PFSK-1 (cell line): Measurements from ENCODE around the gene VWA3B.

ENCODE experiments used
- FOXP2 ChIP-seq: optimal IDR thresholded peaks from 2 replicates; pipeline ENCODE3; 2011; ENCODE audit warnings: borderline replicate concordance, control low read depth, inconsistent platforms; ENCODE audit not compliant: insufficient read depth; ENCODE audit errors: extremely low read length, extremely low read depth
- POLR2AphosphoS5 ChIP-seq: IDR thresholded peaks from 2 replicates; pipeline ENCODE4 v1.6.1; 2012; ENCODE audit warnings: low read depth, mild to moderate bottlenecking, control low read depth, low read length, moderate library complexity
- REST ChIP-seq, 2 experiments: IDR thresholded peaks; 2 replicates each; pipeline versions ENCODE4 v1.6.1 to v1.8.0; 2011 to 2012; ENCODE audit warnings: low read depth in 2 of 2, low read length in 2 of 2, control low read depth in 1 of 2, inconsistent platforms in 1 of 2, mild to moderate bottlenecking in 1 of 2, moderate library complexity in 1 of 2; ENCODE audit not compliant: insufficient read depth in 1 of 2
- SIN3A ChIP-seq: IDR thresholded peaks from 2 replicates; pipeline ENCODE4 v1.6.1; 2012; ENCODE audit warnings: mild to moderate bottlenecking, low read length, moderate library complexity, borderline replicate concordance; ENCODE audit not compliant: insufficient read depth
- TAF1 ChIP-seq: IDR thresholded peaks from 2 replicates; pipeline ENCODE4 v1.6.1; 2012; ENCODE audit warnings: low read length, control low read depth, borderline replicate concordance; ENCODE audit not compliant: insufficient read depth

The VWA3B gene

DNA sequence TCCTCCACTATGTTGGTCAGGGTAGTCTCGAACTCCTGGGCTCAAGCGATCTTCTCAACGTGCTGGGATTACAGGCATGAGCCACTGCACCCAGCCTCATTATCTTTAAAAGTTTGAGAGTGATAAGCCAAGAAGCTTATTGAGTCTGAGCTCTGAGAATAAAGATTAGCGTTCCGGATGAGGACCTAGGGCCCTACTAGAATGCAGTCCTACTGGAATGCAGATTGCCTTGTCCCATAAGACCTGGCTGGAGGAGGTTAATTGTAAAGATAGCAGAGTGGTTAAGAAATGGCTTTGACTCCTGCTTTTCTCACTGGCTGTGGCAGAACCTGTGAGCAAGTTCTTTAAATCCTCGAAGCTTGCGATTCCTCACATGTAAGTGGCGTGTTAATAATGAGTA is 4.0 kb downstream of the VWA3B start:
- TF ChIP-seq SIN3A: no peak
- TF ChIP-seq POLR2AphosphoS5: no peak
- TF ChIP-seq TAF1: no peak
- TF ChIP-seq FOXP2: no peak
- TF ChIP-seq REST (IDR thresholded peaks at IDR 0.05; ENCODE audit: insufficient read depth in 1 of 2, low read depth in 2 of 2, low read length in 2 of 2): no peak

- TF ChIP-seq REST (IDR thresholded peaks at IDR 0.05; ENCODE audit: insufficient read depth in 1 of 2, low read depth in 2 of 2, low read length in 2 of 2) (no peak), FOXP2 (no peak), TAF1 (no peak), POLR2AphosphoS5 (no peak), SIN3A (no peak)
Observed at GRCh38 chr2:98091738-98092137, 4.8 kb downstream of the VWA3B start.

DNA sequence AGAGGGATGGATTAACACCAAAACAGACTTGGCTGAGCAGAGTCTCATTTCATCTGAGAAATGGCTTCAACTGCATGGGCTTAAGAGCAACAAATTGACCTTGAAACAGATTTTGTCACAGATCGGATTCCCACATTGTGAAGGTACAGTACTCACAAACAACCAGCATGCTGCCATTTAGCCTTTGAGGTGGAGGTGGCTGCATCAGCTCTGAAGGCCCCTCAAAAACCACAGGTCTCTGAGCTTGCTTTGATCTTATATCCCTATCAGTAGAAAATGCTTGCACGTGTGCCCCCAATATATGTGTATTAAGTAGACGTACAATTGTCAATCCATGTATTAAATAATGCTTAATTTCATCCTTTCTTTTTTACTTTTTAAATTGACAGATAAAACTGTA is 6.2 kb downstream of the VWA3B start:
- TF ChIP-seq FOXP2 (no peak), SIN3A (no peak), TAF1 (no peak)

DNA sequence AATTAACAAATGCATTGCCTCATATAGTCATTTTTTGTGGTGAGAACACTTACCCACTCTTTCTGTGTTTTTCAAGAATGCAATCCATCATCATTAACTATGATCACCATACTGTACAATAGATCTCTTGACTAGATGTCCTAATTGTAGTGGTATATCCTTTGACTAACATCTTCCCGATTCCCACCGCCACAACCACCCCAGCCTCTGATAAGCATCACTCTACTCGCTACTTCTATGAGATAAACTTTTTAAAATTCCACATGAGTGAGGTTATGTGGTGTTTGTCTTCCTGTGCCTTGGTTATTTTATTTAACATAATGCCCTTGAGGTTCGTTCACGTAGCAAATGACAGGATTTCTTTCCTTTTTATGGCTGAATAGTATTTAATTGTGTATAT is 6.6 kb downstream of the VWA3B start:
- no peak for TF ChIP-seq TAF1
- TF ChIP-seq FOXP2: no peak
- no peak for TF ChIP-seq POLR2AphosphoS5
- no peak for TF ChIP-seq REST (IDR thresholded peaks at IDR 0.05; ENCODE audit: insufficient read depth in 1 of 2, low read depth in 2 of 2, low read length in 2 of 2)
- no peak for TF ChIP-seq SIN3A

- no peak for TF ChIP-seq FOXP2
- TF ChIP-seq TAF1: no peak
- no peak for TF ChIP-seq POLR2AphosphoS5
- TF ChIP-seq SIN3A: no peak
- no peak for TF ChIP-seq REST (IDR thresholded peaks at IDR 0.05; ENCODE audit: insufficient read depth in 1 of 2, low read depth in 2 of 2, low read length in 2 of 2)
Observed at GRCh38 chr2:98099939-98100743, 13.2 kb downstream of the VWA3B start.
